GM18868 (cell line): Measurements from ENCODE around the gene ACTR2.

Source experiments
- ATAC-seq: cut with Tn5 transposase; IDR thresholded peaks from one replicate; pipeline ENCODE4 v1.9.1; 2021; ENCODE audit warnings: mild to moderate bottlenecking, moderate library complexity; ENCODE audit not compliant: unreplicated experiment

ACTR2 gene

DNA sequence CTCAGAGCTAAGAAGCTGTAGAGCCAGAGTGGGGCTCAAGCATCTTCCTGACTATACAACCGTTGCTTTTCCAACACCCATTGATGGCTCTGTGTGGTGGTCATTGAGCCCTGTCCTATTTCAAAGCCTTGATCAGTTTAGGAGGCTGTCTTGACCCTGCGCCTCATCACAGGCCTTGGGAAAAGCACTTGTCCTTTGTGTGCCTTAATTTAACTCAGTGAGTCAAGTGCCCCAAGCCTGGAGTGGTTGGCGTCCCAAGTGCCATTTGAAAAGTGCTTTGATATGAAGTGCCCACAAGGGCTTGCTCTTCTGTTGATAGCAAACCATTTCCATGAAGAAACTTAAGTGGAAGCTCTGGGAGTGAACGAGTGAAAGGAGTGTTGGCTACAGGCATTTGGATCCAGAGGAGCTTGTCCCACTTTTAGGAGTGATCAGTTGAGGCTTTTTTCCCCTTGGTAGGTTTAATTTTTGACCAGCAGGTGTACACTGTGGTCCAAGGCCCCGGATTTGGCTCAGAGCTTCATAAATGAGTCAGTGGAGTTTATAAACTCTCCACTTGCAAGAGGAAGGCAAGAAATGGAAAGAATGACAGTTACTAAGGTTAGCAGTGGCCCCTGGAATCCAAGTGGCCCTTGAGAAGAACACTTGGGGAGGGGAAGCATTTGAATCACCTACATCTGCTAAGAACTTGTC lies 50.3 kb downstream of the ACTR2 start:
- no peak for ATAC-seq

DNA sequence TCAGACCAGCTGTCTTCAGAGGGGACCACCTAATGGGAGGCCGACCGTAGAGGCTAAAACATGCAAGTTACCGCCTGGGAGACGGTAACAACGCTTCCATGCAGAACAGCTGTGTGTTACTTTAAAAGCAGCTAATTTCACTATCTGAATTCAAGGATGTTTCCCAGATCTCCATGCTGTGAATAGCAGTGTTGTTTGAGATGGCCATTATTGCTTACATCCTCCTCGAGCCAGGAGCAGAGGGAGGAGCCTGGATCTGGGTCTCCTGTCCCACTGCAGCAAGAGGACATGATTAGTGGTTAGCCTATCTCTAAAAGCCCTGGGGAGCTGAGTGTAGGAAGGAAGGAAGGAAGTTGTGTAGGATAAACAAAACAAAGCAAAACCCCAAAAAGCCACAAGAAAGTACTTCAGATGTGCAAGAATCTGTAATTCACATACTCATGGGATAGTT lies 50.9 kb downstream of the ACTR2 start:
- no peak for ATAC-seq

DNA sequence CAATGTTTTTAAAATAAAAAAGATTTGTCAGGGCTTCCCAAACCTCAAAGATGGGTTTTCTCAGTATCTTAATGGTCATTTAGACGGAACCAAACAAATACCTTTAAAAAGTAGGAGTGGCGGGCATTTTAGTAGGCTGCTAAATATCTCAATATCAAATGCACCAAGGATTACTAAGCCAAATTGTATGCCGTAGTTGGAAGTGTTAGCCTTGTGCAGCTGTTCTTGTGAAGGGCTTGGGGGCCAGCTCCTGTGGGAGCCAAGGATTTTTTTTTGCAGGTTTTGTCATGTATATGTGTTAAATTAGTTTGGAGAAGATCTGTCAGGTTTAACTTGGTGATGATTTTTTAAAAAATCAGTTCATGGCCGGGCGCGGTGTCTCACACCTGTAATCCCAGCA lies 52.1 kb downstream of the ACTR2 start:
- no peak for ATAC-seq

DNA sequence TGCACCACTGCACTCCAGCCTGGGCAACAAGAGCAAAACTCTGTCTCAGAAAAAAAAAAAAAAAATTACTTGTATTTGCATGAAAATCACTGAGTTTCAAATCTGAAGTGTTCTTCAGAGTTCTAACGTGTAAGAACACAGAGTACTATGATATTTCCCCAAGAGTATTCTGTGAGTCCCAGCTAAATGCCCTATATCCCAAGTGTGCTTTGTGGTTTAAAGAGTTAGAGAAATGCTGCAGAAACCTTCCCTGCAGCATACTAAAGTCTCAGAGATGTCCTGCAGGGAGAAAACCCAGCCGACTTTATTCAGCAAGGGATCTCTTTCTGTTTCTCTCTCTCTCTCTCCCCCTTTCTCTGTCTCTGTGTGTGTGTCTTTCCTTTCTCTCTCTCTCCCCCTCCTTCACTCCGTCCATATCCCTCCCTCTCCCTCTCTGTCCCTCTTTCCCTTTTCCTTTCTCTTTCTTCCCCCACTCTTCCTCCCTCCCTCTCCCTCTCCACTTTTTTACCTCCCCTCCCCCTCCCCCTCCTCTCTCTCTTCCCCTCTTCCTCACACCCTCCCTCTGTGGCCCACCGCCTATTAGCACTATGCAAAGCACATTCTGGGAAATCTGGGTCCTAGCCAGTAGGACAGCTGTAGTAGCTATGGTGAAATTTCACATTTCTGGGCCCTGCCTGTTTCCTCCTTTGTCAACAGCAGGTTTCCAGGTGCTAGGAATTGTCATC lies 54.2 kb downstream of the ACTR2 start:
- ATAC-seq: no peak

DNA sequence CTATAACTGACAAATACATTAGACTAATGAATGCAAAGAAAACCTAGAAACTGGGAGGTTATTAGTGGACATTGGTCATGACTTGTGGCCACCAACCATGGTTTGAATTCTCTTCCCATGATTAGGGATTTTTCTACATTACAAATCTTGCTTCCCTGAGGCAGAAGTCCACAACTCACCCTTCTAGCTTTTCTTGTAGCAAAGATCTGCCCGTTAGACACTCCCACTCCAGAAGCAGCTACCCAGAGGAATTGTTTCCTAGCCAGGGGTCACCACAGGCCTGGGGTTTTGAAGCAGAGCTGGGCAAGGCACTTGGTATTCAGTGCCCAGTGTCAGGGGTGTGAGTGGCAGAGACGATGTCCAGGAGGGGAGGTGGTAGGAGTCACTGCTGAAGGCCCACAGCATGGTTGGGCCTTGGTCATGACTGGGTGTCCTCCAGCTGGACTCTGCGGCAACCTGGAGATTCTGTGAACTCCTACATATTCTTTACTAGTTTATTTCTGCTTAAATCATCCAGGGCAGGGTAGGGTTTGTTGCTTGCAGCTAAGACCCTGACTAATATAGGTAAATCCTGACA lies 54.9 kb downstream of the ACTR2 start:
- ATAC-seq: no peak

DNA sequence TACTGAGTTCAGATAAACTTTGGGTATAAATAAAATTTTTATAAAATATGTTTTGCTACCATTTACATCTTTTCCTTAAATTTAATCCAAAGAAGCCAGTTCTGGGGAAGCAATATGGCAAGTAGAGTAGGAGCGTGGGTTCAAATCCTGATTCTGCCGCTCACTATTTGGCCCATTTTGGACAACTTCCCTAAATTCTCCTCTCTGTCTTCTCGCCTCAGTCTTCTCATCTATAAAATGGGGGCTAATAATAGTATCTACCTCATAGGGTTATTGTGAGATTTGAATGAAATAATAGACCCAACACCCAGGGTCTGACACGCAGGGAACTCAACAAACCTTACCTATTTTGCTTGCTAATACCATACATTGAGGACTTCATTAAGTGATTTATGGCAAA lies 59.7 kb downstream of the ACTR2 start:
- no peak for ATAC-seq

DNA sequence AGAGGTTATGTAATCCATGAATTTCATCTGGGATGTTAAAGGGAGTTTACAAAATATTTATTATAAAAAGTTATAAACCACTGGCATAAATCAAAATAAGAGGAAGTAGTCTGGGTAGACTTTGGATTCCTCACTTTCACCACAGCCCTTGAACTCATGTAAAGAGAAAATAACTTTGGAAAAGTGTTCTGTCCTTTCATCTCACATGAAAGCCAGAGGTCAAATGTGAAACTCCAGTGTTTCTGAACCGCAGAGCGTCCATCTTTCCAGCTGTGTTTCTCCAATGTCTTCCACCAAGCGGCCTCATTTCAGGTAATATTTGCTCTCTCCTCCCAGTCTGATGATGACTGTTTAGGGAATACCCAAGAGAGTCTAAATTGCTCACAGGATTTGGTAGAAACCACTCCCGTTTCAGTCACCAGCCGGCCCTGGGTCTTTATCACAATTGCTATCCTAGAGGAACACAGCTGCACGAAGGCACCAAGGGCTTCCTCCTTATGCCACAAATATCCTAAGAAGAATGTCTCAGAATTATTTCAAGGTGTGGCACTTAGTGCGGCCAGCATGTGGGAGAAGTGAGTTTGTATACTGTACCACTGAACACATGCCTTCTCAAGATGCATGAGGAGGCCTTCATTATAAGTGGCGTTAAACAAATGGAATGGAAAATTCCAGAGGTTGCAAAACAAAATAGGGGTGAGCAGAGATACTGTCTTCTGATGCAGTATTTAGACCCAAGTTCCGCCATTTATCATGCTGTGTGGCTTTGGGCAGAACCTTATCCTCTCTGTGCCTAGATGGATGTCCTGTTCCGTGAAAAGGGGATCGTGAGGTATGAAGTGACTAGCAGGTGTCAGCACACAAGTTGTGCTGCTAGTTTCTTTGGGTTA lies 63.8 kb downstream of the ACTR2 start:
- ATAC-seq: no peak

DNA sequence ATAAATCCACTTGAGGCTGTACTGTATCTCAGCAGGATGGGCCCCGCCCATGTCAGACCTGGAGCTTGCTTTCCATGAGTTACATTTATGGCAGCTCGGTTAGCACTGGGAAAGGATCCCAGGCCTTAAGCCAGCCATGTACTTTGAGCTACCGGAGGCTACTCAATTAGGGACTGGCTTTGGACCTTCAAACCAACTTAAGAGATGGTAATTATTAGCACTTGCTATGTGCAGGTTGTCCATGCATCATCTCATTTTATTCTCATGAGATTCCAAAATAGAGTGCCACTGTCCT lies 64.4 kb downstream of the ACTR2 start:
- ATAC-seq: no peak

DNA sequence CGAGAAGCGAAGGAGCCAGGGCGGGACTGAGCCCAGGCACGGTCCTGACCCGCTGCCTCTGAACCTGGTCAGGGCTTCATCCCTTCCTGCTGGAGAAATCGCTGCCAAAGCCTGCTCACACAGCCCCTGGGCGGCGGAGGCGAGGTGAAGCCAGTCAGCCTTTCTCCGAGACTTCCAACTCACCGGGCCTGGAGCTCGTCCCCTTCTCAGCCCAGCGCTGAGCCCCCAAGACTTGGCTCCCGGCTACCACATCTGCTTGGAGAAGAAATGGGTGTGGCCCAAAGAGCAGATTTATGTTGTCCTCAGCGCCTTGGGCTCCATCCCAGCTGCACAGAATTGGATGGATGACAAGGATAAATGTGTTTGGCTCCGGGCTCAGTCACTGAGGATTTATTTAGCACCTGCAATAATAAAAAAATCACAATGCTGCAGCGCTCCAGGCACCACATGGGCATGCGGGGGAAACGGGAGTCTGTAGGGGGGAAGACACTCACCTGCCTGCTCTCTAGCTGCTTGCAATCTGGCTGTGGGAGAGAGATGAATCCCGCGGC lies 64.9 kb downstream of the ACTR2 start:
- no peak for ATAC-seq

DNA sequence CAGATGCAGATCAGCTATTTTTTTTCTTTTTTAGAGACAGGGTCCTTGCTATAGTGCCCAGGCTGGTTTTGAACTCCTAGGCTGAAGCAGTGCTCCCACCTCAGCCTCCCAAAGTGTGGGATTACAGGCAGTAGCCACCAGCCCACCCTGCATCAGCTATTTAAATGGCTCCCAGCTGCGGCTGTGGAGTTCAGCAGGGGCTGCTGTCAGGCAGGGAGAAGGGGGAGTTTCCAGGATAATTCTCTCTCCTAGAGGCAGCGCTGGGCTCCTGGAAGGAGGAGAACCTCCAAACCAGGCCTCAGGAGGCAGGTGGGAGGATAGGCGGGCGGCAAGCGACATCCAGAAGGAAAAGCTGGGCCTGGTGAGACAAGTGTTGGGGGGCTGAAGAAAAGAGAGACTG lies 65.7 kb downstream of the ACTR2 start:
- no peak for ATAC-seq

DNA sequence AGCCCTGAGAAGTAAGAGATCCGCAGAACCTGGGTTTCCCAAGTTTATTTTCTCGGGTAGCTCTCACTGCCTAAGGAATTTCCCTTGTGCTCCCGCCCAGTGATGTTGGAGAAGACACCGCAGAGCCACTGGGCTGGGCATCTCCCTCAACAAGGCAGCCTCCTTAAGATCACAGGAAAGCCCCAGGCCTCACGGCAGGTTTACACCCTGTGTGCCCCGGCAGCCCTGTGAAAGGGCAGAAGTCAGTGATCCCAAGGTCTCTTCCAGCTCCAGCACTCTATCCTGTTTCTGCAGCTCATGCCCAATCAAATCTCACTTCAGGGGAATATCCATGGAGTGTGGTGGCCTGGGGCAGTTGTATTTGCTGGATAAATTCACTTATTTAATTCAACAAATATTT lies 66.5 kb downstream of the ACTR2 start:
- ATAC-seq: no peak

DNA sequence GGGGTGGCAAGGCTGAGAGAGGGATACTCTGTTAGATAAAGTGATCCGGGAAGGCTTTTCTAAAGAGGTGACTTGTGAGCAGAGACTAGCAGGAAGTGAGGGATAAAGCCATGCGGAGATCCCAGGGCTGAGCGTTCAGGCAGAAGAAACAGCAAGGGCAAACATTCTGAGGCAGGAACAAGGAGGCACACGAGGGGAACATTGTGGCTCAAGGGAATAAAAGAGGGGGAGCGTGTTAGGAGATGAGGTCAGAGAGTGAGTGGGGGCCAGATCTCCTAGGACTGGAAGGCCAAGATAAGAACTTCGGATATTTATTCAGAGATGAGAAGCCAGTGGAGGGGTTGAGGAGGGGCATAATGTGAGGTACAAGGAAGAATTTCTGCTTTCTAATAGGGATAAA lies 67.1 kb downstream of the ACTR2 start:
- ATAC-seq: no peak

DNA sequence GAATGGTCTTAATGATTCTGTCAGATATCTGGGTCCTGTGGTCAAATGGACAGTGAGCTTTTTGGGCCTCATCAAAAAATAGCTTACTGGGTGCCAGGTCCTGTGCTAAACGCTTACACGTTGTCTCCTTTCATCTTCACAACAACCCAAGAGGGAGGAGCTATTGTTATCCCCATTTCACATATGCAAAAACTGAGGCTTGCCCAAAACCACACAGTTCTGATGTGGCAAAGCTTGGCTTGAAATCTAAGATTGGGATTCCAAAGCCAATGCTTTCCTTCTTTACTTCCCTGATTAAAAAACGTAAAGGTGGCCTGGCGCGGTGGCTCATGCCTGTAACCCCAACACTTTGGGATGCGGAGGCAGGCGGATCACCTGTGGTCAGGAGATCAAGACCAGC lies 69.3 kb downstream of the ACTR2 start:
- no peak for ATAC-seq

DNA sequence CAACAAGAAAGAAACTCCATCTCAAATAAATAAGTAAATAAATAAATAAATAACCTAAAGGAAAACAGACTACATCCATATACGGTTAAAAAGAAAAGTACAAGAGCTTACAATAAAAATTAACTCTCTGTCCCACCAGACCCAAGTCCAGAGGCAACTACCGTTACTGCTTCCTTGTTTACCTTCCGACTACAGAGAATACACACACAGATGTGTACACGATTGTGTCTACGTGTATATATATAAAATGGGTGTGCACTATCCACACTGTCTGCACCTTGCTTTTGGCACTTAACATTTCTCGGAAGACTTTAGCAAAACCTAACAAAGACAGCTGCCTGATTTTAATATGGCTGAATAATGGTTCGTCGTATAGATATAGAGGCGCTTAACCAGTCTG lies 69.9 kb downstream of the ACTR2 start:
- no peak for ATAC-seq

DNA sequence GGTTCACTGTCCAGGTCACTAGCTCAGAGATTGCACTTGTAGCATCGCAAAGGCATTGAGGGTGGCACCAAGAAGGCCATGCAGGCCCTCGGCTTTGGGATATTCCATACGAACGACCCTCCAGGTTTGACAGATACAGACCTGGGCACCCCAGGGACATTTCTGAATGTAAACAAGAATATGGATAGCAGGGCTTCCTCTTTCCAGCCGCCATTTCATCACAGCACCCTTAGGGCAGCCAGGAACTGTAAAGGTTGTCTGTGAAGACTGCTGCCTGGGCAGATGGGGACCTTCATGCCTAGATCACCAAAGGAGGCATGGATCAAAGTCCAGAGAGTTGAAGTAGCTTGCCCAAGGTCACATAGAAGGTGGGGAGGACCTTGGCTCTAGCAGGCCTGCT lies 70.5 kb downstream of the ACTR2 start:
- no peak for ATAC-seq

DNA sequence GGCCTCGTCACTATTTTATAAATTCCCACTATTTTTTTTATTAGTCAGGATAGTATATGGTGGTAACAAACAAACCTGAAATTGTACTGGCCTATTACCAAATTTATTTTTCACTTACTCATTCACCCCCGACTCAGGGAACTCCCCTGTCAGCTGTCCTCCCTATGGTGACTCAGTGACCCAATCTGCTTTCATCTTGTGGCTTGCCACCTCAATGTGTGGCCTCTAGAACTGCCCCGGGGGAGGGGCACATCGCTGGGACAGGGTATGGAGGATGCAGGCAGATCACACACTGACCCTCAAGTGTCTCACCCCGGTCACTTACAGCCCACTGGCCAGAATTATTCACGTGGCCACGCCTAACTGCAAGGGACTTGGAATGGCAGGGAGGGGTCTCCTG lies 71.6 kb downstream of the ACTR2 start:
- no peak for ATAC-seq

DNA sequence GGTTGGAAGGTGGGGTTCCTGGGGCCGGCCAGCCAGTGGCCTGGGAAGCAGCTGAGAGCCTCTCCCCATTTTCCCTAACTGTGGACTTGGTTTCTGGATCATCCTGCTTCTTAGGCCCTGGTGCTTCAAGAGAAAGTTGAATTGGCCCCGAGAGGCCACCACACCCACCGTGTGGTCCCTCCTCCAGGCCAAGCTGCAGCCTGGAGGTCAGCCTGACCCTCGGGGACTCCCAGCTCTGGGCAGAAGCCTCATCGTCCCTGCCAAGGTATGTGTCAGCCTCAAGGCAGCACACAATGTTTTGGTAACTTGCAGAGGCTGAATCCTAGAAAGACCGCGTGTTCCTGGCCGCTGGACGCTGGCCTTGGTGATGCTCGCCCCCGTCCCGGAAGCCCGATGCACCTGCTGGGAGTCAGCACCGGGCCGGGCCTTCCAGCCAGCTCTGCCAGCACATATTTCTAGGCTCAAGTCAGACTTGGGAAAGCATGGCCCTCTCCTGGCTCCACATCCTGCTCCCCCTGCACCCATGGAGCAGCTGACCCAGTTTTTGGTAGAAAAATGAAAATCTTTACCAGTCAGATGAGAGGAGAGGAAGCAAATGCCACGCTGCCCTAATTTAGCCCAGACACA lies 72.6 kb downstream of the ACTR2 start:
- ATAC-seq: no peak

DNA sequence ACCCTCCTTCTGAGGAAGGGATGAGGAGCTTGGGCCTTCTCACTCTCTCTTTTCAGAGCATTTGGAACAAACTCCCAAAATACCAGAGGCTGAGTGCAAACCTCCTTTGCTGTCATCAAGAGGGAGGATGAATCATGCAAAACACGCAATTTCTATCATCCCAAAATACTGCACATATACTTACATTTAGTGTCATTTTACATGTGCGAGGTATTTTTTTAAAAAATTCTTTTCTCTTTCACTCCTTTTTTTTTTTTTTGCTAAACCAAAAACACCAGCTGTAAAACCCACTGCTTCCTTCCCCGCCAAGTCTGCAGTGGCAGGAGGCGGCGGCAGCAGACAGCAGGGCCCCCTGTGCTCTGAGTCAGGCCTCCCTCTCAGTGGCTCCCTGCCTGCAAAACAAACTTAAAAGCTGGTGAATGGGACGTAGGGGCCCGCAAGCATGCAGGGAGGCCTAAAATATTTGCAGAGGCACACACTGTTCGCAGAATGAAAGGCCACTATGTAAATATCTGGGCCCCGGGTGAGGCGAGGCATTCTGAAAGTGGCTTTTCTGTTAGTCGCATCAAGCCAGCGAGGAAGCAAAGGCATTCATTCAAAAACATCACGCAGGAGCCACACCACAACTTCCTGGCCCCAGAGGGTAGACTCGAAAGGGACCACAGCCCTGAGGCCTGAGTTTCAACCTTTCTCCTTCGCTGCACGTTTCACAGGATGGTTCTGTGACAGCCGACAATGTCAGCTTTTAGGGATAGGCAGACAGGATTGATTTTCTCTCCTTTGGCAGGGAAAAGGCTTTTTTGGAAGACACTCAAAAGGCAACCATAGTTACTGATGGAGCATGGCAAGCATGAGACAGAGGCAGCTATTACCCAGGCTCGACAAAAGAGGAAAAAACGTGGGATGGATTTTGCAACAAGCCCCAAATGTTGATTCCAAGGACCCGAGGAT lies 73.4 kb downstream of the ACTR2 start:
- ATAC-seq: peak; percentile 89

DNA sequence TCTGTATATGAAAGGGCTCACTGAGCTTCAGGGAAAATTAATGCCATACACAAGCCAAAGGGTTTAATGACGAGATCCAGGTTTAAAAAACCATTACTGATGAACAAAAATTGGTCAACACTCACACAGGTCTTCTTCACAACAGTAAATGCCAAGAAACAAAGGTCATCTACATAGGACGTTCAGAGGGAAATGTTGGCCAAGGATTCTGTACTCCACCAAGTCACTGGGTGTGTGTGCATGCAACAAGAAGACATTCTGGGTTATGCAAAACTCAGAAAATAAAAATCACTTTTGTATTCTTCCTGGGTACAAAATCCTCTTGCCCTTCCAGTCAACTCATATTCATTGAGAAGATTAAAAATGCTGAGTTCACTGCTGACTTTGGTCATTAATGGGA lies 78.3 kb downstream of the ACTR2 start:
- ATAC-seq: no peak

DNA sequence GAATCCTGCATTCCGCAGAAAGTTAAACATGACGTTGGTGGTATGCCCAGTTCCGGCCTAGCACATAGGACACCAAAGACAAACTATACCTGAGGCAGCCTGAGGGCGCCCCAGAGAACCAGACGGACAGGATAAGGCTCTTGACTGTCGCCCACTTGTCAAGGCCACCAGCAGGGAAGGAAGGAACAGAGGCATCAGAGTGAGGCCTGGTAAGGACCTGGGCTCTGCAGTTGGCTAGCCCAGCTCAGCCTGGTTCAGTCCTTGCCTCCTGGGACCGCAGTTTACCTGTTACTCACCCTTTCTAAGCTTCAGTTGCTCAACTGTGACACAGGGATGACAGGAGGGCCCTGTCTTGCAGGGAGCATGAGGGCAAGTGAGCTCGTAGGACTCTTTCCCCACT lies 82.1 kb downstream of the ACTR2 start:
- no peak for ATAC-seq
